Tibial nerve (tissue), 4 donors: ENCODE results near the gene GALNT10. TPM values are rescaled to one million over a fixed set of nuclear protein-coding genes. Genes with fewer than 3 reads are reported as not detected.

Experiments used
- DNase-seq, 2 donors: peaks; one replicate each; pipeline ENCODE4 v3.0.0-alpha.2; 2019; ENCODE audit warnings: low spot score in 2 of 2
- H3K27ac ChIP-seq, 4 donors: fragments of 200-600 bp; sonication (generic) in 3 of 4; one replicate each; pipeline ENCODE4 v1.5.1; 2017 to 2019; ENCODE audit warnings: mild to moderate bottlenecking in 1 of 4
- H3K27me3 ChIP-seq, 2 donors: fragments of 200-600 bp; sonication (generic) in 1 of 2; one replicate each; pipeline versions ENCODE4 v1.5.1 to v1.6.0; 2017 to 2019
- H3K36me3 ChIP-seq, 3 donors: fragments of 200-600 bp; sonication (generic); one replicate each; pipeline ENCODE4 v1.5.1; 2018 to 2019
- H3K4me1 ChIP-seq, 4 donors: fragments of 200-600 bp; sonication (generic) in 3 of 4; one replicate each; pipeline ENCODE4 v1.5.1; 2017 to 2019
- H3K4me3 ChIP-seq, 4 donors: fragments of 200-600 bp; sonication (generic) in 3 of 4; one replicate each; pipeline ENCODE4 v1.5.1; 2017 to 2019; ENCODE audit warnings: mild to moderate bottlenecking in 1 of 4, moderate library complexity in 1 of 4
- H3K9me3 ChIP-seq, 4 donors: fragments of 200-600 bp; sonication (generic) in 3 of 4; one replicate each; pipeline ENCODE4 v1.5.1; 2017 to 2019
- EP300 ChIP-seq, 2 donors: sonication (generic); formaldehyde crosslinking; IDR thresholded peaks; one replicate each; pipeline ENCODE4 v1.6.1; 2017; ENCODE audit warnings: antibody characterized with exemption in 2 of 2, mild to moderate bottlenecking in 1 of 2
- POLR2A ChIP-seq, 2 donors: fragments of 450-650 bp; IDR thresholded peaks; one replicate each; pipeline ENCODE4 v1.6.1; 2017; ENCODE audit warnings: antibody characterized with exemption in 2 of 2, mild to moderate bottlenecking in 2 of 2, moderate library complexity in 2 of 2
- WGBS, 2 donors: methylation state at CpG; one replicate each; pipeline ENCODE4 v1.1.5; 2018; 5-methylcytosine and 5-hydroxymethylcytosine counted together
- total RNA-seq, 4 donors: library from RNA; depleted of rRNA; stranded (reverse); fragments of >200 nt; gene quantifications; one replicate each; pipeline ENCODE4 v1.1.0, GENCODE V29; 2016
- TF ChIP-seq, protein P1 (sequence below), 5 experiments: fragments of 200-600 bp in 3 of 5; fragments of 450-650 bp in 2 of 5; sonication (generic) in 3 of 5; IDR thresholded peaks; one replicate each; pipeline ENCODE4 v1.5.1; 2016 to 2019; ENCODE audit warnings: antibody characterized with exemption in 5 of 5, mild to moderate bottlenecking in 3 of 5, moderate library complexity in 2 of 5

The GALNT10 gene
- total RNA-seq, 4 donors from 2014 or later: 24.1 to 41.2 (median 26.7) TPM

DNA sequence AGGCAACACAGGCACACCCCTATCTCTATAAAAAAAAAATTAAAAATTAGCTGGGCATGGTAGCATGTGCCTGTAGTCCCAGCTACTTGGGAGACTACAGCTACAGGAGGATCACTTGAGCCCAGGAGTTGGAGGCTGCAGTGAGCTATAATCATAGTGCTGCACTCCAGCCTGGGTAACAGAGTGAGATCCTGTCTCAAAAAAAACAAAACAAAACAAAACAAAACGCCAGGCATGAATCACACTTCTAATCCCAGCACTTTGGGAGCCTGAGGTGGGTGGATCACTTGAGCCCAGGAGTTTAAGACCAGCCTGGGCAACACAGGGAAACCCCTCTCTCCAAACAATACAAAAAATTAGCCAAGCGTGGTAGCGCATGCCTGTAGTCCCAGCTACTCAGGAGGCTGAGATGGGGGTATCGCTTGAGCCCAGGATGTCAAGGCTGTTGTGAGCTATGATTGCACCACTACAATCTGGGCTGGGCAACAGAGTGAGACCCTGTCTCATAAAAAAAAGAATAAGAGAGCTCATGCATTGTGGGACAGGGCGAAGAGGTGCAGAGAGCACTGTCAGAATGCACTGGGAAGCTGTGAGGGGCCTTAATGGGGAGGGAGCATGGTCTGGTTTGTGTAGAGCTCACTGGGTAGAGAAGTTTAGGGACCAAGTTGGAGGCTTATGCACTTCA lies 246.9 kb downstream of the GALNT10 start:
- H3K36me3 ChIP-seq: peaks cover 2 to 87% (median 3%) of the 10 kb centered on the region in 3 donors
- no peaks in the 10 kb centered on the region for H3K27me3 ChIP-seq
- no peak overlapping the region for H3K4me3 ChIP-seq
- 93 to 96% methylated on average over 5 of the region's 5 CpGs for WGBS, 2 donors
- DNase-seq: no peak
- TF ChIP-seq, protein P1, sequence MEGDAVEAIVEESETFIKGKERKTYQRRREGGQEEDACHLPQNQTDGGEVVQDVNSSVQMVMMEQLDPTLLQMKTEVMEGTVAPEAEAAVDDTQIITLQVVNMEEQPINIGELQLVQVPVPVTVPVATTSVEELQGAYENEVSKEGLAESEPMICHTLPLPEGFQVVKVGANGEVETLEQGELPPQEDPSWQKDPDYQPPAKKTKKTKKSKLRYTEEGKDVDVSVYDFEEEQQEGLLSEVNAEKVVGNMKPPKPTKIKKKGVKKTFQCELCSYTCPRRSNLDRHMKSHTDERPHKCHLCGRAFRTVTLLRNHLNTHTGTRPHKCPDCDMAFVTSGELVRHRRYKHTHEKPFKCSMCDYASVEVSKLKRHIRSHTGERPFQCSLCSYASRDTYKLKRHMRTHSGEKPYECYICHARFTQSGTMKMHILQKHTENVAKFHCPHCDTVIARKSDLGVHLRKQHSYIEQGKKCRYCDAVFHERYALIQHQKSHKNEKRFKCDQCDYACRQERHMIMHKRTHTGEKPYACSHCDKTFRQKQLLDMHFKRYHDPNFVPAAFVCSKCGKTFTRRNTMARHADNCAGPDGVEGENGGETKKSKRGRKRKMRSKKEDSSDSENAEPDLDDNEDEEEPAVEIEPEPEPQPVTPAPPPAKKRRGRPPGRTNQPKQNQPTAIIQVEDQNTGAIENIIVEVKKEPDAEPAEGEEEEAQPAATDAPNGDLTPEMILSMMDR (IDR thresholded peaks at IDR 0.05): no peak
- no peak for TF ChIP-seq EP300 (IDR thresholded peaks at IDR 0.05)
- no peak for TF ChIP-seq POLR2A (IDR thresholded peaks at IDR 0.05)
- H3K9me3 ChIP-seq: no peaks in the 10 kb centered on the region
- no peak overlapping the region for H3K27ac ChIP-seq
- no peaks in the 10 kb centered on the region for H3K4me1 ChIP-seq

DNA sequence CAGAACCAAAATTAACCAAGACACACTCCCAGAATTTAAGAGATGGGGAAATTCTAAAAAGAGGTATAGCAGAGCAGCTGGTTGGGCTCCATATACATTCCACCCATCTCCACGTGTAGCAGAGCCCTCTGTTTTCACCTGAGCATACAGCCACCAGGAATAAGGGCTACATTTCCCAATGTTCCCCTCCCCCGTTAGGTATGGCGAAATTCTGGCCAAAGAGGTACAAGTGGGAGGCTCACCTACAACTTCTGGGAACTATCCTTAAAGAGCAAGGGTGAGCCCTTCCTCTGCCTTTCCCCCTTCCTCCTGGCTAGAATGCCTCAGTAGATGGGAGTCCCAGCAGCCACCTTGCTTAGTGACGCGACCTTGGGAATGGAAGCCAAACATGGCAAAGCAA lies 250.0 kb downstream of the GALNT10 start:
- H3K4me1 ChIP-seq: peaks cover 0 to 12% (median 7%) of the 10 kb centered on the region in 4 donors
- 88 to 92% methylated on average over 5 of the region's 5 CpGs for WGBS, 2 donors
- no peak overlapping the region for H3K4me3 ChIP-seq
- no peaks in the 10 kb centered on the region for H3K27me3 ChIP-seq
- no peak overlapping the region for H3K27ac ChIP-seq
- H3K36me3 ChIP-seq: peaks cover 2 to 75% (median 6%) of the 10 kb centered on the region in 3 donors
- TF ChIP-seq POLR2A (IDR thresholded peaks at IDR 0.05) (no peak), EP300 (IDR thresholded peaks at IDR 0.05) (no peak)
- TF ChIP-seq, protein P1 (IDR thresholded peaks at IDR 0.05): no peak
- no peaks in the 10 kb centered on the region for H3K9me3 ChIP-seq
- no peak for DNase-seq

DNA sequence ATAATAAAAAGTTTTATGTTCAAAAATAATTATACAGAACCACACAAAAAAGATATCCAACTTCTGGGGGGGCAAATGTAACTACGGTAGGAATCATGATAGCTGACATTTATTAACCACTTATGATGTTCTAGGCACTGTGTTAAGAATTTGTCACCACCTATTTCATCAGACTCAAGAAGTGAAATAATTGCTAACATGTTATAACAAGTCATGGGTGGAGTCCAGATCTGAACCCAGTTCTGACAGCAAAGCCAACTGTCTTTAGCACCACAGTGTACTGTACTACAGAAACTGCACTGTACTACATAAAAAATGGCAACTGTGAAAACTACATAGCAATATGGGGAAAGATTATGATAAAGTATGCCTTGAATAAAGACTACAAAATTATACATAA lies 252.3 kb downstream of the GALNT10 start:
- Histone ChIP-seq H3K9me3 (no peaks in the 10 kb centered on the region), H3K27ac (no peak overlapping the region), H3K27me3 (no peaks in the 10 kb centered on the region), H3K36me3 (peaks cover 2 to 53% (median 6%) of the 10 kb centered on the region in 3 donors), H3K4me1 (peaks cover 0 to 23% (median 8%) of the 10 kb centered on the region in 4 donors), H3K4me3 (no peak overlapping the region)
- DNase-seq: no peak
- TF ChIP-seq POLR2A (IDR thresholded peaks at IDR 0.05): no peak
- TF ChIP-seq, protein P1 (IDR thresholded peaks at IDR 0.05): no peak
- TF ChIP-seq EP300 (IDR thresholded peaks at IDR 0.05): no peak
- WGBS, 2 donors: 87 to 88% methylated on average over 1 of the region's 1 CpG

DNA sequence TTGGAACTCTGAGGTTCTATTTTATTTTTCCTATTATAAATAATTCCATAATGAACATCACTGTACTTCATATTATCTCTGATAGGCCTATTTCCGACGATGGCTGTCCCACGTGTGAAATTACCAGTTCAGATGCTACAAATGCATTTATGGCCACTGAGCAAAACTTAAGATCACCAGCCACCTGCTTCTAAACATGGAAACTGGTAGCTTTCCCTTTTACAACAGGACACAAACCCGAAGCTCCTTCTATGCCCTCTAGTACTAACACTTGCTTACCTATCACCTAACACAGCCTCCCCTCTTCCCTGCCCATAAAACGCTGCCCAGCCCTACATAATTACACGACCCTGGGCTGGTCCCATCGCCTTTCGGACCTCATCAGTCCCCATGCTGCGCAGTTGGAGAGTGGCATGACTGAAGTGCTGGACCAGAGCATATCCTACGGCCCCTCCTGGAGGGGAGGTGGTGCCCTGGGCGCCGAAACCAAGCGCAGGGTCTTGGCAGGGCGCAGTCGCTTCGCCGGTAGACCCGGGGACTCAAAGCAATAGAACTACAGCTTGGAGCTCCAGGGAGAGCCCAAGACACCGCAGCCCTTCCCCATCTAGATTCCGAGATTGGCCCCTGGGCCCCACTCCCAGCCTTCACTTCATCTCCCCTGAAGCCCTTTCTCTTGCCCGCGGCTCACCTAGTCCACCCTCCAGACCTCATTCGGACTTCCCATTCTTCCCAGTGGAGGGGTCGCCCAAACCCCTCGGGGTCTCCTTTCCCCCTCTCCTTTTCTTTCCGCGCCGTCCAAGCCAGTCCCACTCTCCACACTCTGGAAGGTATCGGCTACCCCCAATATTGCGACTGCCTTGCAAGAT lies 254.3 kb downstream of the GALNT10 start:
- Histone ChIP-seq H3K27me3 (no peaks in the 10 kb centered on the region), H3K4me3 (peak overlapping the region; percentile 75 to 92 (median 80)), H3K36me3 (peaks cover 0 to 35% (median 6%) of the 10 kb centered on the region in 3 donors), H3K27ac (peak overlapping the region; percentile 38 to 93 (median 86)), H3K9me3 (no peaks in the 10 kb centered on the region), H3K4me1 (peaks cover 0 to 43% (median 19%) of the 10 kb centered on the region in 4 donors)
- TF ChIP-seq EP300 (IDR thresholded peaks at IDR 0.05) (no peak), POLR2A (IDR thresholded peaks at IDR 0.05) (no peak)
- TF ChIP-seq, protein P1 (IDR thresholded peaks at IDR 0.05): no peak
- DNase-seq: peak in 1 of 2 donors; percentile 17
- WGBS, 2 donors: 3 to 5% methylated on average over 30 of the region's 30 CpGs
